Smooth muscle cell (in vitro differentiated cells): ENCODE measurements around the gene ZNF320. TPM values are rescaled to one million over a fixed set of nuclear protein-coding genes. Genes with fewer than 3 reads are reported as not detected.
"Not testable (repeated sequence)": the region's sequence is repeated elsewhere in the genome, so short reads cannot be mapped to it uniquely, and the experiment has no call there.

Source experiments
- DNase-seq: peaks from one replicate; lab custom pipeline; 2025; ENCODE audit not compliant: unreplicated experiment; lab: John Stamatoyannopoulos, UW
- H2AFZ ChIP-seq: fragments of 200-600 bp; sonication (generic); 2 replicates; pipeline ENCODE4 v1.6.0; 2016; ENCODE audit warnings: antibody characterized with exemption, low read depth, mild to moderate bottlenecking
- H3F3A ChIP-seq: fragments of 200-600 bp; sonication (generic); 2 replicates; pipeline ENCODE4 v1.6.0; 2017; ENCODE audit warnings: antibody characterized with exemption, low read depth
- H3K27ac ChIP-seq: fragments of 200-600 bp; sonication (generic); 2 replicates; pipeline ENCODE4 v1.5.1; 2016; ENCODE audit warnings: low read depth, mild to moderate bottlenecking
- H3K27me3 ChIP-seq: fragments of 200-600 bp; sonication (generic); 2 replicates; pipeline ENCODE4 v1.6.1; 2016; ENCODE audit warnings: low read depth, mild to moderate bottlenecking
- H3K36me3 ChIP-seq: fragments of 200-600 bp; sonication (generic); 2 replicates; pipeline ENCODE4 v1.5.1; 2016; ENCODE audit warnings: low read depth
- H3K4me1 ChIP-seq: fragments of 200-600 bp; sonication (generic); 2 replicates; pipeline ENCODE4 v1.5.1; 2016; ENCODE audit warnings: low read depth
- H3K4me2 ChIP-seq: fragments of 200-600 bp; sonication (generic); 2 replicates; pipeline ENCODE4 v1.6.0; 2016; ENCODE audit warnings: mild to moderate bottlenecking
- H3K4me3 ChIP-seq: fragments of 200-600 bp; sonication (generic); 2 replicates; pipeline ENCODE4 v1.5.1; 2016; ENCODE audit warnings: mild to moderate bottlenecking
- H3K79me2 ChIP-seq: fragments of 200-600 bp; sonication (generic); 2 replicates; pipeline ENCODE4 v1.6.0; 2016; ENCODE audit warnings: low read depth, mild to moderate bottlenecking
- H3K9ac ChIP-seq: fragments of 200-600 bp; sonication (generic); 2 replicates; pipeline ENCODE4 v1.6.0; 2016; ENCODE audit warnings: low read depth
- H3K9me3 ChIP-seq: fragments of 200-600 bp; sonication (generic); replicated peaks from 2 replicates; pipeline ENCODE4 v1.5.1; 2016; ENCODE audit warnings: low read depth
- H4K20me1 ChIP-seq: fragments of 200-600 bp; sonication (generic); 2 replicates; pipeline ENCODE4 v1.6.0; 2016; ENCODE audit warnings: low read depth
- WGBS: methylation state at CpG from one replicate; pipeline ENCODE4 v1.1.7; 2016; ENCODE audit warnings: low lambda C conversion rate; 5-methylcytosine and 5-hydroxymethylcytosine counted together
- polyA plus RNA-seq: library from polyadenylated mRNA; unstranded; fragments of >200 nt; fragmentation: Nextera tagmentation; extraction: Ambion mirVana; gene quantifications from 2 replicates; pipeline ENCODE4 v1.2.1, GENCODE V29; 2016
- total RNA-seq: library from RNA; depleted of rRNA; stranded (reverse); fragments of >200 nt; gene quantifications from 2 replicates; pipeline ENCODE4 v1.2.3, GENCODE V29; 2014
- TF ChIP-seq, protein P1 (sequence below): fragments of 200-600 bp; sonication (generic); IDR thresholded peaks from 2 replicates; pipeline ENCODE4 v1.5.1; 2017; ENCODE audit warnings: borderline replicate concordance, mild to moderate bottlenecking, antibody characterized with exemption; ENCODE audit not compliant: insufficient read depth, poor library complexity, severe bottlenecking

ZNF320 gene
- total and polyA plus RNA-seq, 2 experiments from 2014 or later, result 6.2 to 14.7 TPM

DNA sequence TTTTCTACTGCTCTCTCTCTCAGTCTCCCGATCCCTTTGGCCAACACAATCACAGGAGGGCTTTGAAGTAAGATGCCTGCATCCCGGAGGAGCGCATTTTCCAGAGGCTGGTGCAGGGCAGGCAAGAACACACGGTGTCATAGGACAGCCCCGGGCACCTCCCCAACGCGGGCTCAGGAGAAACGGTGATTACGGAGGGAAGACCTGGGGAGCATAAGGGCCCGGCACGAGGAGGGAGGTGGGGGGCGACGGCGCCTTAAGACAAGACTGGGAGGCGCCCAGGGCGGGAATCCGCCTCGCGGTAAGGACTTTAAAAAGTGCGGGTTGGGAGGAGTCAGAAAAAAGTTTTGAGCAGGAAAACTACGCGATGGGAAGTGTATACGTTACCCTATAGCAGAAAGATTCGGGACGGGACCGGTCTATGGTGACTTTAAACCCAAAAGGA, 44.5 kb upstream of the ZNF320 start:
- TF ChIP-seq, protein P1, sequence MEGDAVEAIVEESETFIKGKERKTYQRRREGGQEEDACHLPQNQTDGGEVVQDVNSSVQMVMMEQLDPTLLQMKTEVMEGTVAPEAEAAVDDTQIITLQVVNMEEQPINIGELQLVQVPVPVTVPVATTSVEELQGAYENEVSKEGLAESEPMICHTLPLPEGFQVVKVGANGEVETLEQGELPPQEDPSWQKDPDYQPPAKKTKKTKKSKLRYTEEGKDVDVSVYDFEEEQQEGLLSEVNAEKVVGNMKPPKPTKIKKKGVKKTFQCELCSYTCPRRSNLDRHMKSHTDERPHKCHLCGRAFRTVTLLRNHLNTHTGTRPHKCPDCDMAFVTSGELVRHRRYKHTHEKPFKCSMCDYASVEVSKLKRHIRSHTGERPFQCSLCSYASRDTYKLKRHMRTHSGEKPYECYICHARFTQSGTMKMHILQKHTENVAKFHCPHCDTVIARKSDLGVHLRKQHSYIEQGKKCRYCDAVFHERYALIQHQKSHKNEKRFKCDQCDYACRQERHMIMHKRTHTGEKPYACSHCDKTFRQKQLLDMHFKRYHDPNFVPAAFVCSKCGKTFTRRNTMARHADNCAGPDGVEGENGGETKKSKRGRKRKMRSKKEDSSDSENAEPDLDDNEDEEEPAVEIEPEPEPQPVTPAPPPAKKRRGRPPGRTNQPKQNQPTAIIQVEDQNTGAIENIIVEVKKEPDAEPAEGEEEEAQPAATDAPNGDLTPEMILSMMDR, result no peak
- Histone ChIP-seq H3F3A (peaks cover 31% of the 10 kb centered on the region), H3K9me3 (no peaks in the 10 kb centered on the region), H3K4me2 (peak overlapping the region; percentile 98), H3K27me3 (no peaks in the 10 kb centered on the region), H3K4me3 (peak overlapping the region; percentile 95), H3K4me1 (peaks cover 10% of the 10 kb centered on the region), H3K36me3 (no peaks in the 10 kb centered on the region), H3K79me2 (peaks cover 45% of the 10 kb centered on the region), H2AFZ (peak overlapping the region; percentile 94), H3K27ac (peak overlapping the region; percentile 92), H4K20me1 (peaks cover 5% of the 10 kb centered on the region), H3K9ac (peak overlapping the region; percentile 88)
- WGBS, result 1% methylated on average over 26 of the region's 26 CpGs
- peak; percentile 25 for DNase-seq

- not testable (repeated sequence) for H3K4me1 ChIP-seq, H3K27me3 ChIP-seq, H3K36me3 ChIP-seq, DNase-seq, H3K9ac ChIP-seq, H3K9me3 ChIP-seq, H4K20me1 ChIP-seq, H2AFZ ChIP-seq
- peak overlapping the region; percentile 92 for H3K27ac ChIP-seq
- peak overlapping the region; percentile 95 for H3K4me3 ChIP-seq
- peaks cover 45% of the 10 kb centered on the region for H3K79me2 ChIP-seq
- peak overlapping the region; percentile 98 for H3K4me2 ChIP-seq
- peaks cover 35% of the 10 kb centered on the region for H3F3A ChIP-seq
- WGBS, result 49% methylated on average over 2 of the region's 2 CpGs
Measured at GRCh38 chr19:52941523-52941922, 44.1 kb upstream of the ZNF320 start.

- Histone ChIP-seq H3K4me2 (peak overlapping the region; percentile 98), H3F3A (peaks cover 41% of the 10 kb centered on the region), H3K4me3 (peak overlapping the region; percentile 95), H3K79me2 (peaks cover 45% of the 10 kb centered on the region)
- H3K36me3 ChIP-seq, H4K20me1 ChIP-seq, H3K9ac ChIP-seq, H2AFZ ChIP-seq, DNase-seq, H3K27me3 ChIP-seq, H3K9me3 ChIP-seq, H3K4me1 ChIP-seq, H3K27ac ChIP-seq: not testable (repeated sequence)
- 90% methylated on average over 5 of the region's 5 CpGs for whole genome bisulfite sequencing
Measured at GRCh38 chr19:52940905-52941304, 43.5 kb upstream of the ZNF320 start.

DNA sequence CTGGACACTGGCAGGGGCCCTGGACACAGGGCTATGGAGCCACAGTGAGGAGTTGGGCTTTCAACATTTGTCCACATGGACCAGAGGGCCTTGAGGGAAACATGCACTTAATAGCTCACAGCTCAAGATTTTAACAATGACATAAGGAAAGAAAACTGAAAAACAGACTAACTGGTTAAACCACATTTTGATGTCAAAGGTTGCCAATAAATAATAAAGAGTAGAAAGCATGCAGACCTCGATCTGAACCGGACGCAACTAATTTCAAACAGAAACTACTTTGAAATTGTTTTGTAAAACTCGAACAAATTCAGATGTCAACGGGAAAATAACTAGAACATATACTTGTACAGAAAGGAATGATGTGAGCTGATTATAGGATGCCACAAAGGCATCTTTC, 41.3 kb upstream of the ZNF320 start:
- no peak for DNase-seq
- WGBS, result 57% methylated on average over 5 of the region's 5 CpGs
- Histone ChIP-seq H3K27ac (no peak overlapping the region), H2AFZ (no peak overlapping the region), H3K79me2 (peaks cover 52% of the 10 kb centered on the region), H3K36me3 (no peaks in the 10 kb centered on the region), H3K9ac (no peak overlapping the region), H3K4me3 (no peak overlapping the region), H3K27me3 (no peaks in the 10 kb centered on the region), H3K9me3 (no peaks in the 10 kb centered on the region), H4K20me1 (peaks cover 23% of the 10 kb centered on the region), H3F3A (peaks cover 32% of the 10 kb centered on the region), H3K4me2 (no peak overlapping the region), H3K4me1 (peaks cover 5% of the 10 kb centered on the region)
- TF ChIP-seq, protein P1, result no peak

GRCh38 chr19:52936954-52937325, 39.5 kb upstream of the ZNF320 start:
- no peaks in the 10 kb centered on the region for H3K36me3 ChIP-seq

More at GRCh38 chr19:52936954-52937325, 39.5 kb upstream of the ZNF320 start:
- Histone ChIP-seq H2AFZ (no peak overlapping the region), H4K20me1 (peaks cover 30% of the 10 kb centered on the region), H3K4me1 (no peaks in the 10 kb centered on the region), H3K9me3 (no peaks in the 10 kb centered on the region), H3K9ac (peak overlapping the region; percentile 34), H3F3A (peaks cover 25% of the 10 kb centered on the region), H3K27me3 (no peaks in the 10 kb centered on the region), H3K27ac (peak overlapping the region; percentile 92), H3K4me3 (no peak overlapping the region), H3K79me2 (peaks cover 51% of the 10 kb centered on the region), H3K4me2 (peak overlapping the region; percentile 69)
- TF ChIP-seq, protein P1, result no peak
- DNase-seq, result no peak
- 55% methylated on average over 7 of the region's 7 CpGs for WGBS
